A673 (cell line): Measurements from ENCODE around the gene L1TD1.

Source experiments
- CTCF ChIP-seq: fragments of 300-800, 200-600 bp; sonication (generic); conservative IDR thresholded peaks from 2 replicates; pipeline ENCODE4 v1.5.1; 2017; ENCODE audit warnings: low read depth, mild to moderate bottlenecking, antibody characterized with exemption, low read length, moderate library complexity, mixed read lengths
- EZH2 ChIP-seq: fragments of 200-600 bp; sonication (generic); IDR thresholded peaks from 2 replicates; pipeline ENCODE4 v1.6.1; 2017; ENCODE audit warnings: borderline replicate concordance, low read depth, mild to moderate bottlenecking, mixed read lengths, antibody characterized with exemption, low read length; ENCODE audit not compliant: poor library complexity, severe bottlenecking

- TF ChIP-seq CTCF (no peak), EZH2 (no peak)
Observed at GRCh38 chr1:62213075-62213914, 18.6 kb downstream of the L1TD1 start.
